ENCODE data around the gene PKM. TPM values are rescaled to one million over a fixed set of nuclear protein-coding genes. Genes with fewer than 3 reads are reported as not detected.
"Not testable (repeated sequence)": the region's sequence is repeated elsewhere in the genome, so short reads cannot be mapped to it uniquely, and the experiment has no call there.

PKM gene
- polyA plus RNA-seq (2011; rRNA removed) = 1,954 and 2,130 TPM in 2 replicates
- 1,898 and 2,543 TPM in 2 replicates for polyA minus RNA-seq (2011; rRNA and poly(A)+ RNA removed)

DNA sequence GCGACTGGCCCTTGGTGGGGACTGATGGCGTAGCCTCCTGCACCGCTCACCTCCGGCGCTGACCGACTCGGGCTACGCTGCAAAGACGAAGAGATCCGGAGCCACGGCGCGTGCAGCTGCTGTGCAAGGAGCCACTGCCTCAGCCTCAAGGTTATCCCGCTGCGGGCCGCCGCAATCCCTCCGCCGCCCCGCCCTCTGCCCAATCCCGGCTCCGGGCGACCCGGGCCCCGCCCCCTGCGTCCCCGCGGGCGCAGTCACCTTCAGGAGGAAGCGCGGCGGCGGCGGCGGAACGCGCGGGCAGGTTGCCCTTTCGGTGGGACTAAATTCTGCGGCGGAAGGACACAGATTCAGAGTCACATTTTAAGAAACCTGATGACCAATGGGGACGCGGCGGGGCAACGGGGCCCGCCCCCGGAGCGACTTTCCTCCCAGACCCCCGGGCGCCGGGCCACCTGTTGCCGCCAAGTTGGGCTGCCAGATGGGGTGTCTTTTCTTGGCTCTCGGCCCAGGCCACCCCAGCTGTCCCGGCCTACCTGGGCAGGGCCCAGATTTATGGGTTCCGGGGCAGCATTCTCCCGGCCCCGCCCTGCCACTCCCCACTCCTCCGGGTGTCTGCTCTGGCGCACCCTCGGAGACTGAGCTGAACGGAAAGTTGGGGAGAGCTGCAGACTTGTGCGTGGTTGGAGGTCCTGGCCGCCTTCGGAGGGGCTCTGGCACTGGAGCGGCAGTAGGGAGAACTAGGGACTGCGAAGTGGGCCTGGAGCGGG, at the start of gene PKM:
TSS of gene PKM (minus strand) at position 125 of the 767 bp plus-strand sequence. CDS start 12,093 bp downstream, outside the sequence.
- H3K27me3 ChIP-seq (ENCODE audit: control insufficient read depth, insufficient read depth, low read length) = no peaks in the 10 kb centered on the region
- DNase-seq (ENCODE audit: low read depth, low spot score) = peak; percentile 91
- ChIA-PET CTCF (interaction anchor here (2.5 kb wide), 1 partner anchor 34 kb away, joined by 7 read pairs; the partner anchor contains the start of gene GRAMD2A), POLR2A (interaction anchor here (0.5 to 2.6 kb wide), 11 partner anchors 8 to 366 kb away, joined by 3 to 19 read pairs (median 7); partner anchors contain the start of gene GRAMD2A)
- peak within 1 kb of the TSS; percentile 93 for H3K27ac ChIP-seq (ENCODE audit: low read depth, low read length)
- peak within 1 kb of the TSS; percentile 96 for H3K4me3 ChIP-seq (ENCODE audit: low read depth, low read length)
- TF ChIP-seq CTCF (IDR thresholded peaks at IDR 0.05; ENCODE audit: low read depth, low read length) = no peak
- no peaks in the 10 kb centered on the region; the same call in 1 of the 2 replicates for H3K9me3 ChIP-seq (ENCODE audit: control insufficient read depth, insufficient read depth, low read length)

- H3K27ac ChIP-seq (ENCODE audit: low read depth, low read length) = no peak overlapping the region
- no peaks in the 10 kb centered on the region for H3K9me3 ChIP-seq (ENCODE audit: control insufficient read depth, insufficient read depth, low read length)
- CTCF ChIA-PET = no interaction called here
- POLR2A ChIA-PET = no interaction called here
- DNase-seq (ENCODE audit: low read depth, low spot score) = no peak
- TF ChIP-seq CTCF (IDR thresholded peaks at IDR 0.05; ENCODE audit: low read depth, low read length) = no peak
- peaks cover 6% of the 10 kb centered on the region for H3K27me3 ChIP-seq (ENCODE audit: control insufficient read depth, insufficient read depth, low read length)
- H3K4me3 ChIP-seq (ENCODE audit: low read depth, low read length) = no peak overlapping the region
Observed at GRCh38 chr15:72280751-72281150, 49.8 kb upstream of the PKM start.

- DNase-seq (ENCODE audit: low read depth, low spot score) = no peak
- ChIA-PET POLR2A (interaction anchor here (0.6 kb wide), 2 partner anchors 12 to 39 kb away, joined by 3 read pairs; no protein-coding TSS in a partner anchor), CTCF (interaction anchor here (0.7 kb wide), 1 partner anchor 63 kb away, joined by 3 read pairs; no protein-coding TSS in a partner anchor)
- Histone ChIP-seq H3K27me3 (ENCODE audit: control insufficient read depth, insufficient read depth, low read length) (peaks cover 6% of the 10 kb centered on the region), H3K9me3 (ENCODE audit: control insufficient read depth, insufficient read depth, low read length) (no peaks in the 10 kb centered on the region), H3K27ac (ENCODE audit: low read depth, low read length) (no peak overlapping the region), H3K4me3 (ENCODE audit: low read depth, low read length) (no peak overlapping the region)
- TF ChIP-seq CTCF (IDR thresholded peaks at IDR 0.05; ENCODE audit: low read depth, low read length) = no peak
Observed at GRCh38 chr15:72278737-72279136, 47.7 kb upstream of the PKM start.

DNA sequence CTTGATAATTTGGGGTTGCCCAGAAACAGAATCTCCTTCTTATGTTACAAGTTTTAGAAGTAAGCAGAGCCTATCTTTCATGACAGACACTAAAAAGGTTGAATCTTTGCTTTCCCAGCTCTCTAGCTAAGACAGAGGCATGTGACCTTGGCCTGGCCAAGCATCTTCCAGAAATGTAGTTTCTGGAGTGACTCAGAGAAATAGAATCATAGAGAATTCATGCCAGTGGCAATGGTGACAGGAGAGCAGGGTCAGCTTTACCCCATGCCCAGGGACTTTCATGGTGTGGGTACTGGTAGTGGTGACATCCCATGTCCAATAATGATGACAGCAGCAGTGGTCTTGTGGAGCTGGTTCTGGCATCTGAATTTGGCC, 45.3 kb upstream of the PKM start:
- no peak for DNase-seq (ENCODE audit: low read depth, low spot score)
- H3K27me3 ChIP-seq (ENCODE audit: control insufficient read depth, insufficient read depth, low read length) = peaks cover 8% of the 10 kb centered on the region
- POLR2A ChIA-PET = no interaction called here
- CTCF ChIA-PET = no interaction called here
- H3K4me3 ChIP-seq (ENCODE audit: low read depth, low read length) = no peak overlapping the region
- H3K27ac ChIP-seq (ENCODE audit: low read depth, low read length) = no peak overlapping the region
- TF ChIP-seq CTCF (IDR thresholded peaks at IDR 0.05; ENCODE audit: low read depth, low read length) = no peak
- no peaks in the 10 kb centered on the region for H3K9me3 ChIP-seq (ENCODE audit: control insufficient read depth, insufficient read depth, low read length)

DNA sequence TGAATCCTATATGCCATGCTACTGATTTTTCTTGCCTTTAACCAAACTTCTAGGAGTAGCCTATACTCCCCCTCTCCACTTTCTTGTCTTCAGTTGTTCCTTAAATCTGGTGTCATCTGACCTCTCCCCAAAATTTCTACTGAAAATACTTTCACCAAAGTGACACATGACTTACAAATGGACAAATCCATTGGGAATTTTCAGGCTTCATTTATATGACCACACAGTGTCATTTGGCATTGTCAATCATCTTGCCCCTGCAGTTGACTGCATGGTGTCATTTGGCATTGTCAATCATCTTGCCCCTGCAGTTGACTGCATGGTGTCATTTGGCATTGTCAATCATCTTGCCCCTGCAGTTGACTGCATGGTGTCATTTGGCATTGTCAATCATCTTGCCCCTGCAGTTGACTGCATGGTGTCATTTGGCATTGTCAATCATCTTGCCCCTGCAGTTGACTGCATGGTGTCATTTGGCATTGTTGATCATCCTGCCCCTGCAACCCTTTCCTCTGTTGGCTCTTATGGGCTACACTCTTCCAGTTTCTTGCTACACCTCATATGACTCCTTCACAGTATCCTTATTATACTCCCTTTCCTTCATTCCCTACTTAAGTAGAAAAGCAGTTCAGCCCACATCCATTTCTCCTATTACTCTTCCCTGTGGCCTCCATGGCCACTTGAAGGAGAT, 44.8 kb upstream of the PKM start:
- H3K4me3 ChIP-seq (ENCODE audit: low read depth, low read length); H3K9me3 ChIP-seq (ENCODE audit: control insufficient read depth, insufficient read depth, low read length); H3K27ac ChIP-seq (ENCODE audit: low read depth, low read length); H3K27me3 ChIP-seq (ENCODE audit: control insufficient read depth, insufficient read depth, low read length); CTCF ChIA-PET; DNase-seq (ENCODE audit: low read depth, low spot score); POLR2A ChIA-PET: not testable (repeated sequence)

All from AG04450 (cell line).